Pancreas (tissue), 10 donors: ENCODE results near the gene R3HDM4. TPM values are rescaled to one million over a fixed set of nuclear protein-coding genes. Genes with fewer than 3 reads are reported as not detected.

Source experiments
- ATAC-seq, 4 donors: fragments of 200-7000 bp; cut with Tn5 transposase; one replicate each; pipeline versions ENCODE4 v1.8.0 to v1.9.1; 2020; ENCODE audit warnings: mild to moderate bottlenecking in 4 of 4, moderate library complexity in 4 of 4
- DNase-seq, 6 donors: peaks; one replicate each; pipeline ENCODE4 v3.0.0-alpha.2; 2020
- FAIRE-seq: peaks from 2 replicates; lab custom pipeline; 2012; peaks lifted over from hg19 to GRCh38; lab: Jason Lieb, UNC
- H3K27ac ChIP-seq, 4 donors: fragments of 200-600 bp; sonication (generic); 1 replicate in 3 of 4; 2 replicates in 1 of 4; pipeline versions ENCODE4 v1.5.0 to v1.8.0; 2020
- H3K27me3 ChIP-seq, 4 donors: fragments of 200-600 bp; one replicate each; pipeline ENCODE4 v1.8.0; 2021
- H3K36me3 ChIP-seq, 3 donors: fragments of 200-600 bp; sonication (generic) in 1 of 3; one replicate each; pipeline versions ENCODE4 v1.5.0 to v1.8.0; 2020 to 2021
- H3K4me1 ChIP-seq, 3 donors: fragments of 200-600 bp; one replicate each; pipeline ENCODE4 v1.8.0; 2021
- H3K4me3 ChIP-seq, 4 donors: fragments of 200-600 bp; sonication (generic) in 2 of 4; one replicate each; pipeline versions ENCODE4 v1.5.0 to v1.8.0; 2020 to 2021
- H3K9me3 ChIP-seq, 4 donors: fragments of 200-600 bp; one replicate each; pipeline ENCODE4 v1.8.0; 2021
- CTCF ChIP-seq, 4 donors: fragments of 200-600 bp; sonication (generic) in 3 of 4; IDR thresholded peaks; one replicate each; pipeline versions ENCODE4 v1.5.0 to v1.8.0; 2021; ENCODE audit warnings: antibody characterized with exemption in 4 of 4
- WGBS, 2 donors: extraction: QIAGEN DNeasy Blood & Tissue Kit; methylation state at CpG; one replicate each; pipeline ENCODE4 v1.1.7; 2013; 5-methylcytosine and 5-hydroxymethylcytosine counted together
- intact Hi-C, 3 donors: fragments of 100-400 bp; cut with DNase I; formaldehyde crosslinking; loops; one replicate each; pipeline versions ENCODE4 v1.11.1 to v1.14.2; 2022
- polyA plus RNA-seq, 2 donors: library from polyadenylated mRNA; stranded (reverse); fragments of 200-250 nt; gene quantifications; one replicate each; pipeline ENCODE4 v1.2.3, GENCODE V29; 2013
- total RNA-seq, 6 donors: library from RNA; stranded (reverse); fragmentation: NEBNext Ultra II Directional in 4 of 6; extraction: Animal tissue kit (Norgen Biotek cat#: 25700) in 4 of 6; gene quantifications; one replicate each; pipeline versions ENCODE4 v1.2.1 to v1.2.4, GENCODE V29; 2021 to 2023
- donor health status: healthy with polysubstance abuse.
- donor health status: DM: no; HTN: no; CAD: no; lungs with moderate emphysema.
- donor health status: DM: no; HTN: no; CAD: no.
- donor health status: control.
- donor health status: control.
- donor health status: Bipolar disorder and iron deficiency.
- donor health status: DM: yes; HTN: yes; CAD: no.
- donor health status: DM: no; HTN: no; CAD: no.
- donor health status: DM: no; HTN: no; CAD: no.
- donor health status: DM: yes; HTN: yes; CAD: no.

The R3HDM4 gene
- total and polyA plus RNA-seq, 8 donors: 21.6 to 57.2 (median 31.8) TPM

- FAIRE-seq: no peak
- Histone ChIP-seq H3K27ac (peak overlapping the region; percentile 67 to 76 (median 70)), H3K27me3 (no peaks in the 10 kb centered on the region), H3K36me3 (no peaks in the 10 kb centered on the region), H3K4me3 (no peak overlapping the region), H3K9me3 (no peaks in the 10 kb centered on the region), H3K4me1 (peaks cover 22 to 40% (median 35%) of the 10 kb centered on the region in 3 donors)
- ATAC-seq: peak; percentile 95 to 97 (median 96)
- intact Hi-C loops: no loop called here
- TF ChIP-seq CTCF (IDR thresholded peaks at IDR 0.05): no peak
- whole genome bisulfite sequencing, 2 donors: 2 to 3% methylated on average over 31 of the region's 31 CpGs
- peak; percentile 96 to 99 (median 98) for DNase-seq
Observed at GRCh38 chr19:934865-935479, 22.0 kb upstream of the R3HDM4 start.

GRCh38 chr19:934197-934840 is 21.3 kb upstream of the R3HDM4 start:
- peak; percentile 1 to 9 (median 6) for ATAC-seq

GRCh38 chr19:933553-933882 is 20.5 kb upstream of the R3HDM4 start:
- H3K4me1 ChIP-seq: peaks cover 16 to 29% (median 29%) of the 10 kb centered on the region in 3 donors
- H3K27me3 ChIP-seq: no peaks in the 10 kb centered on the region
- WGBS, 2 donors: 77 to 80% methylated on average over 13 to 14 of the region's 14 CpGs
- ATAC-seq: no peak
- no peak for TF ChIP-seq CTCF (IDR thresholded peaks at IDR 0.05)
- H3K9me3 ChIP-seq: no peaks in the 10 kb centered on the region
- no peak for DNase-seq
- intact Hi-C loops: no loop called here
- FAIRE-seq: no peak
- no peak overlapping the region for H3K4me3 ChIP-seq
- H3K27ac ChIP-seq: peak overlapping the region in 3 of 4 donors; percentile 50 to 76 (median 67)
- no peaks in the 10 kb centered on the region for H3K36me3 ChIP-seq

More at GRCh38 chr19:934197-934840, 21.3 kb upstream of the R3HDM4 start:
- peak overlapping the region; percentile 67 to 76 (median 70) for H3K27ac ChIP-seq
- intact Hi-C loops: no loop called here
- no peaks in the 10 kb centered on the region for H3K9me3 ChIP-seq
- H3K4me3 ChIP-seq: no peak overlapping the region
- H3K36me3 ChIP-seq: no peaks in the 10 kb centered on the region
- peaks cover 16 to 34% (median 33%) of the 10 kb centered on the region in 3 donors for H3K4me1 ChIP-seq
- WGBS, 2 donors: 54 to 60% methylated on average over 28 to 29 of the region's 29 CpGs
- TF ChIP-seq CTCF (IDR thresholded peaks at IDR 0.05): no peak
- no peak for FAIRE-seq
- H3K27me3 ChIP-seq: no peaks in the 10 kb centered on the region
- DNase-seq: peak in 3 of 6 donors; percentile 51 to 77 (median 63)

- FAIRE-seq (no peak), DNase-seq (peak in 2 of 6 donors; percentile 60 to 84), ATAC-seq (peak in 3 of 4 donors; percentile 3 to 17 (median 6))
- Histone ChIP-seq H3K27ac (peak overlapping the region; percentile 11 to 76 (median 36)), H3K9me3 (no peaks in the 10 kb centered on the region), H3K27me3 (no peaks in the 10 kb centered on the region), H3K4me1 (peaks cover 16 to 26% (median 25%) of the 10 kb centered on the region in 3 donors), H3K4me3 (no peak overlapping the region), H3K36me3 (no peaks in the 10 kb centered on the region)
- no peak for TF ChIP-seq CTCF (IDR thresholded peaks at IDR 0.05)
- WGBS, 2 donors: 73 to 77% methylated on average over 47 to 54 of the region's 54 CpGs
- intact Hi-C loops: no loop called here
Observed at GRCh38 chr19:932648-933552, 19.9 kb upstream of the R3HDM4 start.
